ENCODE measurements around the gene ADGRV1.

ADGRV1 gene

DNA sequence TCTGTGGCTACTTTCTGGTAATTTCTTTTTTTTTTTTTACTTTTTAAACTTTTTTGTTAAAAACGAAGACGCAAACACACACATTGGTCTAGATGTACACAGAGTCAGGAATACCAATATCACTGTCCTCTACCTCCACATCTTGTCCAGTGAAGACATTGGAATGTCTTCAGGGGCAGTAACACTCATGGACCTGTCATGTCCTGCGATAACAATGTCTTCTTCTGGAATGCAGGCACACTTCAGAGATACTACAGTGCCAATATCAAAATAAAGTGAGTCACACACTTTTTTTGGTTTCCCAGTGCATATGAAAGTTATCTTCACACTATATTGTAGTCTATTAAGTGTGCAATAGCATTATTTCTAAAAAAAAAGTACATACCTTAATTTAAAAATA, 648.7 kb downstream of the ADGRV1 start:
- DNase-seq (ENCODE audit: low read depth): no peak

DNA sequence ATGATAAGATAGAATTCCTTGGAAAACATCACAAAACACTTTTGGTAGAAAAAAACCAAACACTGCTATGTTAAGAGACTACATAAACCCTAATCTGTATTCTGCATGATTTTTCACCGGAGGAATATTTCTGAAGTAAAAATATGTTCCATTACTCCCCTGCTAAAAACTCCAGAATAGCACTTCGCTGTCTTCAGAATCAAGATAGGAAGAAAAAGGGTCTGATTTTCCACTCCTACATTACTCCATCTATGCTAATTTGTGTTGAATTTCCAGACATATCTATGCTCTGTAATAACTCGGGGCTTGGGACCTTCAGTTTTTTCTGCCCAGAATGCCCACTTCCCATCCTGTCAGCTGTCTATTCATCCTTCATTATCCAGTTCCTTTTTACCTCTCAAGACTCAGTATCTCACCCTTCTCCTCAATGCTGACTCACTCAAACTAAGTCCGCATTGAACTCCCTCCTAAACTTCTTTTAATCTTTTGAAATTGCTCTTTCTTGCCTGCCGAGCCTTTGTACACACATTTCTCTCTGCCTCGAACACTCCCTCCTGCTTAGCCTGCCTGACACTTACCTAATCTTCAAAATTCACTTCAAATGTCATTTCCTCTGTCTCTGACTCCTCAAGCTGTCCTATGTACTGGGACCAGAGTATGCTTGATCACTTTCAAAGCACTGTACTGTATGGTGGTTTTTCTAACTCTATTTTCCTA, 653.6 kb downstream of the ADGRV1 start:
- no peak for DNase-seq (ENCODE audit: low read depth)

DNA sequence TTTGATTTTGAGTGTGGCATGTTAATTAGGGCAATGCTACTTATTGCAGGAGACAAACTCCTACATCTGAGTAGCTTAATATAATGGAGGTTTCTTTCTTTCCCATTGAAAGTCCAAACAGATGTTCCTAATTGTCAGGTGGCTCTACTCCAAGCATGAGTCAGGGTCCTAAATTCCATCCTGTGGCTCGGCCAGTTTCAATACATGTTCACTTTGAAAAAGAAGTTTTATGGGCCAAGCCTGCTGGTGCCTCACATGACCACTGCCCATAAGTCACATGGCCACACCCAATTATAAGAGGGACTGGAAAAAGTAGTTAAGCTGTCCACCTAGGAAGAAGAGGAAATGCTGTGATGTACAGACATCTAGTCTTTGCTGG, 654.1 kb downstream of the ADGRV1 start:
- DNase-seq (ENCODE audit: low read depth): no peak

All from stimulated activated CD8-positive, alpha-beta memory T cell treated with anti-CD3 and anti-CD28 coated beads, Interleukin-7, amount 100 ng/mL, for 24 hours (primary cell).